MM.1S (cell line): ENCODE measurements around the gene OTULINL.
A peak's percentile ranks its signal among the peaks of the same experiment; 100 is the strongest.

Source experiments
- DNase-seq: peaks from one replicate; pipeline ENCODE4 v3.0.0-alpha.2; 2015
- H2AFZ ChIP-seq: fragments of 300-600 bp; sonication (generic); 2 replicates; pipeline ENCODE4 v1.6.0; 2016; ENCODE audit warnings: antibody characterized with exemption, low read length
- H3F3A ChIP-seq: fragments of 300-600 bp; sonication (generic); 2 replicates; pipeline ENCODE4 v1.6.1; 2016; ENCODE audit warnings: mild to moderate bottlenecking, antibody characterized with exemption, low read length, moderate library complexity, mixed read lengths; ENCODE audit not compliant: insufficient read depth
- H3K27ac ChIP-seq: fragments of 300-600 bp; sonication (generic); 2 replicates; pipeline ENCODE4 v1.5.1; 2016; ENCODE audit warnings: mild to moderate bottlenecking, low read length
- H3K27me3 ChIP-seq: fragments of 300-600 bp; sonication (generic); replicated peaks from 2 replicates; pipeline ENCODE4 v1.6.0; 2016; ENCODE audit warnings: low read length; ENCODE audit not compliant: insufficient read depth
- H3K36me3 ChIP-seq: fragments of 300-600 bp; sonication (generic); replicated peaks from 2 replicates; pipeline ENCODE4 v1.6.1; 2016; ENCODE audit warnings: mild to moderate bottlenecking, low read length, mixed read lengths; ENCODE audit not compliant: insufficient read depth
- H3K4me1 ChIP-seq: fragments of 300-600 bp; sonication (generic); 2 replicates; pipeline ENCODE4 v1.6.1; 2016; ENCODE audit warnings: low read length, mixed read lengths
- H3K4me2 ChIP-seq: fragments of 300-600 bp; sonication (generic); 2 replicates; pipeline ENCODE4 v1.6.0; 2016; ENCODE audit warnings: low read depth, low read length
- H3K4me3 ChIP-seq: fragments of 300-600 bp; sonication (generic); 2 replicates; pipeline ENCODE4 v1.5.1; 2016; ENCODE audit warnings: low read length, mixed read lengths
- H3K79me2 ChIP-seq: fragments of 300-600 bp; sonication (generic); 2 replicates; pipeline ENCODE4 v1.6.1; 2016; ENCODE audit warnings: mixed run types, low read length, mixed read lengths
- H3K9ac ChIP-seq: fragments of 300-600 bp; sonication (generic); 2 replicates; pipeline ENCODE4 v1.6.1; 2016; ENCODE audit warnings: low read length, mixed read lengths
- H3K9me2 ChIP-seq: fragments of 300-600 bp; sonication (generic); replicated peaks from 2 replicates; pipeline ENCODE4 v1.6.1; 2016; ENCODE audit warnings: mild to moderate bottlenecking, low read length, mixed read lengths; ENCODE audit not compliant: insufficient read depth
- H3K9me3 ChIP-seq: fragments of 300-600 bp; sonication (generic); replicated peaks from 2 replicates; pipeline ENCODE4 v1.6.1; 2016; ENCODE audit warnings: mild to moderate bottlenecking, low read length, mixed read lengths; ENCODE audit not compliant: insufficient read depth
- H4K20me1 ChIP-seq: fragments of 300-600 bp; sonication (generic); 2 replicates; pipeline ENCODE4 v1.6.1; 2016; ENCODE audit warnings: mild to moderate bottlenecking, low read length, moderate library complexity, mixed read lengths; ENCODE audit not compliant: insufficient read depth
- EZH2 ChIP-seq: fragments of 300-600 bp; sonication (generic); optimal IDR thresholded peaks from 2 replicates; pipeline ENCODE3; 2017; ENCODE audit warnings: low read depth, mild to moderate bottlenecking, antibody characterized with exemption, low read length, mixed read lengths
- EZH2phosphoT487 ChIP-seq: fragments of 300-600 bp; sonication (generic); IDR thresholded peaks from 2 replicates; pipeline ENCODE4 v1.6.1; 2018; ENCODE audit warnings: antibody characterized with exemption, low read length
- TF ChIP-seq, protein P1 (sequence below): fragments of 300-600 bp; sonication (generic); IDR thresholded peaks from 2 replicates; pipeline ENCODE4 v1.5.1; 2016; ENCODE audit warnings: antibody characterized with exemption, low read length, mixed read lengths

Gene OTULINL

DNA sequence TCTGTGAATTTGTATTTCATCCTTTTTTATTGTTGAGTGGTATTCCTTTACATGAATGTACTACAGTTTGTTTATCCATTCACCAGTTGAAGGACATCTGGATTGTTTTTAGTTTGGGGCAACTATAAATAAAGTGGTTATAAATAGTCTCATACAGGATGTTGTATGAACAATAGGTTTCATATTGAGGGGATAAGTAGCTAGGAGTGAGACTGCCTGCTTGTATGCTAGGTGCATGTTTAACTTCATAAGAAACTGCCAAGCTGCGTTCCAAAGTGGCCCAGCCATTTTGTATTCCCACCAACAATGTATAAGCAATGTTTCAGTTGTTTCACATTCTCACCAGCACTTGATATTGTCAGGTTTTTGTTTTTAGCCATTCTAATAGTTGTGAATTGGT is 21.5 kb downstream of the OTULINL start:
- Histone ChIP-seq H3K36me3 (no peaks in the 10 kb centered on the region), H3K9me3 (no peaks in the 10 kb centered on the region), H3F3A (peaks cover 22% of the 10 kb centered on the region), H3K9me2 (no peaks in the 10 kb centered on the region), H2AFZ (no peak overlapping the region), H3K4me3 (peak overlapping the region; percentile 8; the same call in 1 of the 2 replicates), H3K4me1 (peaks cover 54% of the 10 kb centered on the region), H3K27ac (peak overlapping the region; percentile 72), H4K20me1 (no peaks in the 10 kb centered on the region), H3K4me2 (peak overlapping the region; percentile 58), H3K27me3 (no peaks in the 10 kb centered on the region), H3K79me2 (peaks cover 52% of the 10 kb centered on the region), H3K9ac (peak overlapping the region; percentile 12; the same call in 1 of the 2 replicates)
- TF ChIP-seq EZH2, result no peak
- no peak for TF ChIP-seq EZH2phosphoT487
- TF ChIP-seq, protein P1, sequence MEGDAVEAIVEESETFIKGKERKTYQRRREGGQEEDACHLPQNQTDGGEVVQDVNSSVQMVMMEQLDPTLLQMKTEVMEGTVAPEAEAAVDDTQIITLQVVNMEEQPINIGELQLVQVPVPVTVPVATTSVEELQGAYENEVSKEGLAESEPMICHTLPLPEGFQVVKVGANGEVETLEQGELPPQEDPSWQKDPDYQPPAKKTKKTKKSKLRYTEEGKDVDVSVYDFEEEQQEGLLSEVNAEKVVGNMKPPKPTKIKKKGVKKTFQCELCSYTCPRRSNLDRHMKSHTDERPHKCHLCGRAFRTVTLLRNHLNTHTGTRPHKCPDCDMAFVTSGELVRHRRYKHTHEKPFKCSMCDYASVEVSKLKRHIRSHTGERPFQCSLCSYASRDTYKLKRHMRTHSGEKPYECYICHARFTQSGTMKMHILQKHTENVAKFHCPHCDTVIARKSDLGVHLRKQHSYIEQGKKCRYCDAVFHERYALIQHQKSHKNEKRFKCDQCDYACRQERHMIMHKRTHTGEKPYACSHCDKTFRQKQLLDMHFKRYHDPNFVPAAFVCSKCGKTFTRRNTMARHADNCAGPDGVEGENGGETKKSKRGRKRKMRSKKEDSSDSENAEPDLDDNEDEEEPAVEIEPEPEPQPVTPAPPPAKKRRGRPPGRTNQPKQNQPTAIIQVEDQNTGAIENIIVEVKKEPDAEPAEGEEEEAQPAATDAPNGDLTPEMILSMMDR, result no peak
- DNase-seq, result peak; percentile 75

DNA sequence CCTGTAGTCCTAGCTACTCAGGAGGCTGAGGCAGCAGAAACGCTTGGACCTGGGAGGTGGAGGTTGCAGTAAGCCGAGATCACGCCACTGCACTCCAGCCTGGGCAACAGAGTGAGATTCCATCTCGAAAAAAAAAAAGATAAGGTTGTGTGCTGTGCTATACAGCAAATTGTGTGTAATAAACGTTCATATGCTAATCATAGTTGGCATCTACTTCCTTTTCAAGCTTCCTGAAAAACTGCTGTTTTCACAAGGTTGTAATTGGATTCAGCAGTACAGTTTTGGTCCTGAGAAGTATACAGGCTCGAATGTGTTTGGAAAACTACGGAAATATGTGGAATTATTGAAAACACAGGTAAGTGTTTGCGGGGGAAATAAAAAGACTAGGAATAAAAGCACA is 25.5 kb downstream of the OTULINL start:
- DNase-seq, result no peak
- H3K4me3 ChIP-seq, result no peak overlapping the region
- H3K4me1 ChIP-seq, result peaks cover 23% of the 10 kb centered on the region
- no peaks in the 10 kb centered on the region for H3K27me3 ChIP-seq
- no peak overlapping the region for H3K27ac ChIP-seq
- H3K79me2 ChIP-seq, result peaks cover 19% of the 10 kb centered on the region
- H3K9me2 ChIP-seq, result no peaks in the 10 kb centered on the region
- H3K9me3 ChIP-seq, result no peaks in the 10 kb centered on the region
- H3K4me2 ChIP-seq, result no peak overlapping the region
- H3F3A ChIP-seq, result peaks cover 13% of the 10 kb centered on the region
- H3K36me3 ChIP-seq, result peaks cover 6% of the 10 kb centered on the region; the same call in 1 of the 2 replicates
- no peak overlapping the region for H3K9ac ChIP-seq
- no peak overlapping the region for H2AFZ ChIP-seq
- TF ChIP-seq EZH2, result no peak
- TF ChIP-seq EZH2phosphoT487, result no peak
- TF ChIP-seq, protein P1, result no peak
- H4K20me1 ChIP-seq, result no peaks in the 10 kb centered on the region

DNA sequence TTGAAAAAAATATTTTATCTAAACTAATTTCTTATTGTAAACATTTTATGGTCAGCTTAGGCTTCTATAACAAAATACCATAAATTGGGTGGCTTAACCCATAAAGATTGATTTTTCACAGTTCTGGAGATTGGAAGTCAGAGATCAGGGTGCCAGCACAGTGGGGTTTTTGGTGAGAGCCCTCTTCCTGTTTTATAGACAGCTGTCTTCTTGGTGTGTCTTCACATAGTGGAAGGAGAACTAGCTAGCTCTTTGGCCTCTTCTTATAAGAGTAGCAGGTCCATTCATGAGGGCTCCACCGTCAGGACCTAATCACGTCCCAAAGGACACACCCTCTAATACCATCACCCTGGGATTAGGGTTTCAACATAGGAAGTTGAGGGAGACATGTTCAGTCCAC is 26.6 kb downstream of the OTULINL start:
- Histone ChIP-seq H3K4me1 (peaks cover 13% of the 10 kb centered on the region), H3K9me2 (no peaks in the 10 kb centered on the region), H3F3A (peaks cover 5% of the 10 kb centered on the region), H3K27ac (no peak overlapping the region), H4K20me1 (no peaks in the 10 kb centered on the region), H3K4me3 (no peak overlapping the region), H3K4me2 (no peak overlapping the region), H3K27me3 (no peaks in the 10 kb centered on the region), H3K9me3 (no peaks in the 10 kb centered on the region), H3K36me3 (peaks cover 6% of the 10 kb centered on the region; the same call in 1 of the 2 replicates), H3K79me2 (peaks cover 15% of the 10 kb centered on the region), H2AFZ (no peak overlapping the region), H3K9ac (no peak overlapping the region)
- TF ChIP-seq EZH2, result no peak
- no peak for TF ChIP-seq EZH2phosphoT487
- DNase-seq, result no peak

DNA sequence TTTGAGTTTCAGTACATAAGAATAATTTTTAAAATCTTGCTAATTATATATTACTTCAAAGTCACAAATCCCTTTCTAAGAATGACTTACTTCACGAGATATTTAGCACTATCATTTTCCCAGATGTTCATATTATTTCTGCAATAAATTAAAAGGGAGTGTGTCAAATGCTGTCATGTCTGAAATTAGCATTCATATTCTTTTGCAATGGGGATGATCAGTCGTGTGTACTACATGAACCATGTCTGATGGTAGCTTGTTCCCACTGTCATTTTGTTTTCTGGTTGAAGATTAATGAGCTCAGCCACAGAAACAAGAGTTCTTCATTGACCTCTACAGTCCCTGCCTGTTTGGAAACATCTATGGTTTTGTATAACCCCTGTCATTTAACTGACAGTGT is 30.1 kb downstream of the OTULINL start:
- Histone ChIP-seq H3K9ac (no peak overlapping the region), H3K79me2 (no peaks in the 10 kb centered on the region; the same call in 1 of the 2 replicates), H3K27ac (no peak overlapping the region), H3K9me3 (no peaks in the 10 kb centered on the region), H3F3A (no peaks in the 10 kb centered on the region), H3K27me3 (no peaks in the 10 kb centered on the region), H2AFZ (no peak overlapping the region), H3K36me3 (peaks cover 9% of the 10 kb centered on the region; the same call in 1 of the 2 replicates), H3K9me2 (no peaks in the 10 kb centered on the region), H3K4me2 (no peak overlapping the region), H4K20me1 (no peaks in the 10 kb centered on the region), H3K4me1 (no peaks in the 10 kb centered on the region), H3K4me3 (no peak overlapping the region)
- TF ChIP-seq, protein P1, result no peak
- TF ChIP-seq EZH2 (no peak), EZH2phosphoT487 (no peak)
- no peak for DNase-seq
